ENCODE results near the gene SIAH1. TPM values are rescaled to one million over a fixed set of nuclear protein-coding genes. Genes with fewer than 3 reads are reported as not detected.

The SIAH1 gene
- total and polyA plus RNA-seq, 2 of the 8 experiments (the other 6 are each of a cell fraction or from before 2014, with no cell fraction given): 19.5 to 33.9 TPM

DNA sequence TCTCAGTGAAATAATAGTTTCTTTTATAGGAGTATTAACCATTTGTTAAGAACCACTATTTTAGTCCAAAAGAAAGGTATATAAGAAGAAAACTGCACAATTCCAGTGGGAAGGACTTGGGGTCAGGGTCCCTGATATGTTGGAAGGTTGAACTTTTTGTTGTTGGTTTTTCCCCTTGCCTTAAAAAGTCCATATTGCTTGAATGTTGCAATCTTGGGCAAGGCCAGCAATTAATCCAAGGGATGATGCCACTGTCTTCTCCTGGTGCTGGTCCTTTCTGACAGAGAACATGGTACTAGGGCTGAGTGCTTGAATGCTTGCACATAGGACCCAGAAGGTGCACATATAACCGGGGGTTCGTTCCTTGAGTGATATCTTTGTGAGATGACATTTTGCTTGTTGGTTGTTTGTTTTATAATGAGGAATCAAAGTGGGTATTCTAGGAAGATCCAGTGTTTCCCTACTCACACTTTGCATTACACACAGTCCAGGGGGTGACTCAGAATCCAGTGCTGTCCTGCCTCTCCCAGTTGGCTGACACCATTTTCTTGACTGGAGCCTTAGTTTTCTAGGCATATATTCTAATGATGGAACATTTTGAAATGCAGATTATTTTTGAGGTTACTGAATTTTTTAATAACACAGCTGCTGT is 54.9 kb downstream of the SIAH1 start (continued):
- no peak for TF ChIP-seq TCF12 (IDR thresholded peaks at IDR 0.05; ENCODE audit: low read depth, low read length)
- TF ChIP-seq CEBPB (IDR thresholded peaks at IDR 0.05; ENCODE audit: low read depth, low read length): no peak
- no peak for TF ChIP-seq TAF1 (IDR thresholded peaks at IDR 0.05; ENCODE audit: low read depth, low read length)
- no peak for TF ChIP-seq GABPA (IDR thresholded peaks at IDR 0.05; ENCODE audit: borderline replicate concordance, insufficient read depth, low read length)
- no peak for TF ChIP-seq HDAC2 (IDR thresholded peaks at IDR 0.05; ENCODE audit: borderline replicate concordance in 1 of 2, low read depth in 2 of 2, low read length in 2 of 2)
- TF ChIP-seq SIX5 (IDR thresholded peaks at IDR 0.05; ENCODE audit: low read depth, low read length): no peak
- no peak for TF ChIP-seq TEAD4 (IDR thresholded peaks at IDR 0.05; ENCODE audit: low read depth, low read length)
- no peak for TF ChIP-seq NRF1 (IDR thresholded peaks at IDR 0.05; ENCODE audit: low read depth, low read length)
- no peak for TF ChIP-seq SP1 (IDR thresholded peaks at IDR 0.05; ENCODE audit: low read depth, low read length)

All from H1 (cell line).